Gastrocnemius medialis (tissue), 4 donors: ENCODE results near the gene NEXN. TPM values are rescaled to one million over a fixed set of nuclear protein-coding genes. Genes with fewer than 3 reads are reported as not detected.

Source experiments
- ATAC-seq, 2 donors: fragments of 150-250 bp; one replicate each; pipeline ENCODE4 v1.9.1; 2016
- DNase-seq, 2 donors: peaks; one replicate each; pipeline ENCODE4 v3.0.0-alpha.2; 2019
- H3K27ac ChIP-seq, 4 donors: fragments of 200-600 bp; sonication (generic); 1 replicate in 1 of 4; 2 replicates in 3 of 4; pipeline ENCODE4 v1.5.1; 2016 to 2018; ENCODE audit warnings: mild to moderate bottlenecking in 2 of 4, moderate library complexity in 1 of 4
- H3K27me3 ChIP-seq, 3 donors: fragments of 200-600 bp; sonication (generic) in 2 of 3; 1 replicate in 1 of 3; 2 replicates in 2 of 3; pipeline versions ENCODE4 v1.5.1 to v1.6.0; 2016 to 2019; ENCODE audit warnings: mild to moderate bottlenecking in 1 of 3, moderate library complexity in 1 of 3
- H3K36me3 ChIP-seq, 2 donors: fragments of 200-600 bp; sonication (generic) in 1 of 2; one replicate each; pipeline ENCODE4 v1.5.1; 2017 to 2018
- H3K4me1 ChIP-seq, 2 donors: fragments of 200-600 bp; sonication (generic) in 1 of 2; one replicate each; pipeline ENCODE4 v1.5.1; 2016 to 2017; ENCODE audit warnings: mild to moderate bottlenecking in 2 of 2
- H3K4me3 ChIP-seq, 4 donors: fragments of 200-600 bp; sonication (generic) in 3 of 4; 1 replicate in 1 of 4; 2 replicates in 3 of 4; pipeline ENCODE4 v1.5.1; 2016 to 2019; ENCODE audit warnings: mild to moderate bottlenecking in 2 of 4
- H3K9me3 ChIP-seq, 3 donors: fragments of 200-600 bp; sonication (generic) in 2 of 3; 1 replicate in 1 of 3; 2 replicates in 2 of 3; pipeline ENCODE4 v1.5.1; 2016 to 2019
- POLR2A ChIP-seq, 2 donors: fragments of 450-650 bp; IDR thresholded peaks; one replicate each; pipeline ENCODE4 v1.6.1; 2017; ENCODE audit warnings: antibody characterized with exemption in 2 of 2, mild to moderate bottlenecking in 2 of 2, moderate library complexity in 2 of 2
- in situ Hi-C, 4 donors: fragments of 200-750 bp; cut with MboI; loops; one replicate each; pipeline versions ENCODE4 v1.15.0 to v1.8.0; 2017; ENCODE audit warnings: low sequenced_read_pairs in 4 of 4
- intact Hi-C: fragments of 100-400 bp; cut with DNase I; formaldehyde crosslinking; loops from one replicate; pipeline ENCODE4 v1.15.1; 2023; ENCODE audit warnings: low total_unique reads
- total RNA-seq, 4 donors: library from RNA; depleted of rRNA; stranded (reverse); fragments of >200 nt; gene quantifications; one replicate each; pipeline versions ENCODE4 v1.1.0 to v1.2.3, GENCODE V29; 2016
- TF ChIP-seq, protein P1 (sequence below), 5 experiments: fragments of 450-650 bp in 3 of 5; fragments of 200-600 bp in 2 of 5; sonication (generic) in 2 of 5; IDR thresholded peaks in 4 of 5; conservative IDR thresholded peaks in 1 of 5; 1 replicate in 4 of 5; 2 replicates in 1 of 5; pipeline ENCODE4 v1.5.1; 2016 to 2019; ENCODE audit warnings: antibody characterized with exemption in 5 of 5, mild to moderate bottlenecking in 3 of 5, moderate library complexity in 3 of 5

Gene NEXN
- total RNA-seq, 4 donors from 2014 or later = 105 to 297 (median 200) TPM

DNA sequence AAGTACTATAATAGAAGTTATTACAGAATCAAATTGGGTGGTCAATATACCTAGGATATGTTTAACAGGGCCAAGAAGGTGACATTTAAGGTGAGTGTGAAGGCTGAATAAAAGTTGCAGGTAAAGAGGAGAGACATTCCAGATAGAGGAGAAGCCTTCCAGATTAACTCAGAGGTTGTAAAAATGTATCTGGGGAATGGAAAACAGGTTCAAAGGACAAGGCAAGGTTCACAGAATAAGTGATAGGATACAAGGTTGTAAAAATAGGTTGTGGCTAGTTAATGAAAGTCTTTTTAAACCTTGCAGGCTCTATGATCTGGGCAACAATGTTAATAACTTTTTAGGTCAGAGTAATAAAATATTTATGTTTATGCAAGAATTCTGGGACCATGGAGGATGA, 50.2 kb downstream of the NEXN start:
- ATAC-seq = no peak
- TF ChIP-seq, protein P1, sequence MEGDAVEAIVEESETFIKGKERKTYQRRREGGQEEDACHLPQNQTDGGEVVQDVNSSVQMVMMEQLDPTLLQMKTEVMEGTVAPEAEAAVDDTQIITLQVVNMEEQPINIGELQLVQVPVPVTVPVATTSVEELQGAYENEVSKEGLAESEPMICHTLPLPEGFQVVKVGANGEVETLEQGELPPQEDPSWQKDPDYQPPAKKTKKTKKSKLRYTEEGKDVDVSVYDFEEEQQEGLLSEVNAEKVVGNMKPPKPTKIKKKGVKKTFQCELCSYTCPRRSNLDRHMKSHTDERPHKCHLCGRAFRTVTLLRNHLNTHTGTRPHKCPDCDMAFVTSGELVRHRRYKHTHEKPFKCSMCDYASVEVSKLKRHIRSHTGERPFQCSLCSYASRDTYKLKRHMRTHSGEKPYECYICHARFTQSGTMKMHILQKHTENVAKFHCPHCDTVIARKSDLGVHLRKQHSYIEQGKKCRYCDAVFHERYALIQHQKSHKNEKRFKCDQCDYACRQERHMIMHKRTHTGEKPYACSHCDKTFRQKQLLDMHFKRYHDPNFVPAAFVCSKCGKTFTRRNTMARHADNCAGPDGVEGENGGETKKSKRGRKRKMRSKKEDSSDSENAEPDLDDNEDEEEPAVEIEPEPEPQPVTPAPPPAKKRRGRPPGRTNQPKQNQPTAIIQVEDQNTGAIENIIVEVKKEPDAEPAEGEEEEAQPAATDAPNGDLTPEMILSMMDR (IDR thresholded peaks at IDR 0.05 in 4 of 5, conservative IDR thresholded peaks at IDR 0.05 in 1 of 5) = no peak
- TF ChIP-seq POLR2A (IDR thresholded peaks at IDR 0.05) = no peak
- H3K36me3 ChIP-seq = peaks cover 0 to 83% of the 10 kb centered on the region in 2 donors
- peak overlapping the region in 2 of 4 donors; percentile 13 to 46 for H3K27ac ChIP-seq
- H3K4me3 ChIP-seq = no peak overlapping the region
- H3K4me1 ChIP-seq = no peaks in the 10 kb centered on the region
- no peaks in the 10 kb centered on the region for H3K27me3 ChIP-seq
- intact Hi-C loops (loop anchor here (5.0 kb wide), 1 partner anchor 34 kb away; no protein-coding TSS in a partner anchor), in situ Hi-C loops (no loop called here)
- no peak for DNase-seq
- no peaks in the 10 kb centered on the region for H3K9me3 ChIP-seq

DNA sequence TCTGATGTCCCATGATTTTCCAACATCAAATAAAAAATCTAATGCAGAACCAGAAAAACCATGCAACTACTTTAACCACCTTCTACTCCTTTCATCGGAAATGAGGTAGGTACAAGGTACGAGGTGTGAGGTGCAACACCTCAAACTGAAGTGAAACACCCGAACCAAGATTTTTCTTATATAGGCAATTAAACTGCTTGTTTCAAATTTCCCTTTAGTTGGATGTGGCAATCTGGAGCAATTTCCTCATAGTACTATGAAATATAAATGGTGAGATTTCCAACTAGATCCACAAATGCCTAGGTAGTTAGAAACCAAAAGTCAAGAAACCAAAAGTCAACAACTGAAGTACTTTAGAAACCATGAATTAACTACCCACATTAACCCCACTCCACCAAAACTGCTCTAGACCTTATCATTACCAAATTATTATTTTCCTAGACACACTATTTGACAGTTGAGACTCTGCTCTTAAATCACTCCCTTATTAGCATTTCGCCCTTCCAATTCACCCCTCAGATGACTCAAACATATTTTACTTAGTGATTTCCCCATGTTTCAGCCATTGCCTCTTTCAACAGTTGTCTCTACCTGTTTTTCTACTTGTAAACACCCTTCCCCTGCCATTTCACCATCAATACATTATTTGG, 52.6 kb downstream of the NEXN start:
- Histone ChIP-seq H3K4me1 (no peaks in the 10 kb centered on the region), H3K36me3 (peaks cover 0 to 61% of the 10 kb centered on the region in 2 donors), H3K4me3 (no peak overlapping the region), H3K9me3 (no peaks in the 10 kb centered on the region), H3K27ac (peak overlapping the region in 3 of 4 donors; percentile 17 to 34 (median 19)), H3K27me3 (no peaks in the 10 kb centered on the region)
- intact Hi-C loops (no loop called here), in situ Hi-C loops (no loop called here)
- ATAC-seq (no peak), DNase-seq (no peak)
- no peak for TF ChIP-seq POLR2A (IDR thresholded peaks at IDR 0.05)
- TF ChIP-seq, protein P1 (IDR thresholded peaks at IDR 0.05 in 4 of 5, conservative IDR thresholded peaks at IDR 0.05 in 1 of 5) = no peak

DNA sequence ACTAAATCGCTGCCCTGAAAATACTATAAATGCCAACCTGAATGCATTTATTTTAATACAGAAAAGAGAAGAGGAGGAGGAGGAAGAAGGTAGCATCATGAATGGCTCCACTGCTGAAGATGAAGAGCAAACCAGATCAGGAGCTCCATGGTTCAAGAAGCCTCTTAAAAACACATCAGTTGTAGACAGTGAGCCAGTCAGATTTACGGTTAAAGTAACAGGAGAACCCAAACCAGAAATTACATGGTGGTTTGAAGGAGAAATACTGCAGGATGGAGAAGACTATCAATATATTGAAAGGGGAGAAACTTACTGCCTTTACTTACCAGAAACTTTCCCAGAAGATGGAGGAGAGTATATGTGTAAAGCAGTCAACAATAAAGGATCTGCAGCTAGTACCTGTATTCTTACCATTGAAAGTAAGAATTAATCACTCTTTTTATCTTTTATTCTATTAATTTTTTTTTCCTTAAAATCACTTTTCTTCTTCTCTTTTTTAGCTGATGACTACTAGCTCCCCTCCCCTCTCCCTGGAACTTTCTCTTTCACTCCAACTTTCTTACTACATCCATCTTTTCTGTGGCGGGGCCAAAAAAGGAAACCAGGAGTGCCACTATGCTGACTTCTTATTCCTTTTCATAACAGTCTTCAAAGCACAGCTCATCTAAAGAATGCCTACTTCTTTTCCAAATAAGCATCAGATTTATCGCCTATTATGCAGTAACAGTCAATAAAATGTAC, 54.1 kb downstream of the NEXN start:
- DNase-seq = no peak
- no peak for ATAC-seq
- Histone ChIP-seq H3K4me1 (no peaks in the 10 kb centered on the region), H3K27ac (peak overlapping the region in 3 of 4 donors; percentile 1 to 41 (median 24)), H3K27me3 (no peaks in the 10 kb centered on the region), H3K4me3 (no peak overlapping the region), H3K36me3 (peaks cover 0 to 46% of the 10 kb centered on the region in 2 donors), H3K9me3 (no peaks in the 10 kb centered on the region)
- in situ Hi-C loops (no loop called here), intact Hi-C loops (no loop called here)
- TF ChIP-seq POLR2A (IDR thresholded peaks at IDR 0.05) = no peak
- TF ChIP-seq, protein P1 (IDR thresholded peaks at IDR 0.05 in 4 of 5, conservative IDR thresholded peaks at IDR 0.05 in 1 of 5) = no peak

DNA sequence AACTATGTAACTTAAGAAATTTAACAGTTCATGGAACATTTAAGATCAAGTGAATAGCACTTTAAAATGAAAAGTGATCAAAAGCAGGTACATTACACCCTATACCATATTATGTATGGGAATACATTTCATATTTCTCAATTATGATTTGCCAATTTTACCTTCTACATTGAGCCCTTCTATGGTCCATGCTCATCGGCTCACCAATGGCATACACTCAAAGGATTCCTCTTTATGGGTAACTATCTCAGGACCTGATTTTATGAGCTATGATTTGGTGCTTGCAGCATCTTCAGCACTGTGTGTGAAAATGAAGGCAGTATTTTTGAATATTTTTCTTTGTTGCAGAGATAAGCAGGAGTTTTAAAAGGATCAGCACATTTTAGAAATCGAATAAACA, 56.9 kb downstream of the NEXN start:
- intact Hi-C loops (loop anchor here (5.0 kb wide), 1 partner anchor 167 kb away; no protein-coding TSS in a partner anchor), in situ Hi-C loops (no loop called here)
- DNase-seq (no peak), ATAC-seq (peak; percentile 3 to 4)
- Histone ChIP-seq H3K27ac (no peak overlapping the region), H3K4me1 (peaks cover 0 to 5% of the 10 kb centered on the region in 2 donors), H3K36me3 (peaks cover 0 to 29% of the 10 kb centered on the region in 2 donors), H3K9me3 (no peaks in the 10 kb centered on the region), H3K27me3 (no peaks in the 10 kb centered on the region), H3K4me3 (no peak overlapping the region)
- no peak for TF ChIP-seq POLR2A (IDR thresholded peaks at IDR 0.05)
- TF ChIP-seq, protein P1 (IDR thresholded peaks at IDR 0.05 in 4 of 5, conservative IDR thresholded peaks at IDR 0.05 in 1 of 5) = no peak
